ENCODE measurements around the gene PLXDC2. TPM values are rescaled to one million over a fixed set of nuclear protein-coding genes. Genes with fewer than 3 reads are reported as not detected.

PLXDC2 gene
- total RNA-seq, 1 donor from 2014 or later, result 129 TPM

DNA sequence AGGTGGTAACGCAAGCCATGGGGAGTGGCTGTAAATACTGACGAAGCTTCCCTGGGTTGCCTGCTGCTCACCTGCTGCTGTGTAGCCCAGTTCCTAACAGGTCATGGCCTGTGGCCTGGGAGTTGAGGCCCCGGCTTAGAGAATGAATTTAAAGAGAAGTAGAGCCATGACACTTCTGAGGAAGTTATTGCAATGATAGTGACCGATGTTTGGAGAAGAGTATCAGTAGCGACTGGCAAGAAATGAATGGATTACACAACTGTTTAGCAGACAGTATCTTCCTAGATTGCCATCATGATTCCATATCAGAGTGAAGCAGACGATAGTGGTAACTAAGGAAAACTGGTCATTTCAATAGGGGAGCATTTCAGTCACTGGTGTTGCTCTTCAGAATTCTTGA is 249.6 kb downstream of the PLXDC2 start:
- intact Hi-C loops (cut with DNase I), result no loop called here

GRCh38 chr10:20073167-20073566 is 256.9 kb downstream of the PLXDC2 start:
- TF ChIP-seq CTCF (IDR thresholded peaks at IDR 0.05), result no peak
- intact Hi-C loops (cut with DNase I), result no loop called here
- H3K4me3 ChIP-seq, result no peak overlapping the region
- H3K4me1 ChIP-seq, result no peaks in the 10 kb centered on the region
- no peaks in the 10 kb centered on the region for H3K27me3 ChIP-seq
- H3K27ac ChIP-seq, result no peak overlapping the region
- H3K36me3 ChIP-seq, result peaks cover 14% of the 10 kb centered on the region
- no peak for ATAC-seq
- H3K9me3 ChIP-seq, result no peaks in the 10 kb centered on the region
- no peak for DNase-seq

More for the DNA sequence above, 249.6 kb downstream of the PLXDC2 start:
- H3K4me1 ChIP-seq, result no peaks in the 10 kb centered on the region
- H3K36me3 ChIP-seq, result peaks cover 14% of the 10 kb centered on the region
- ATAC-seq (peak; percentile 54), DNase-seq (no peak)
- H3K27me3 ChIP-seq, result no peaks in the 10 kb centered on the region
- TF ChIP-seq CTCF (IDR thresholded peaks at IDR 0.05), result no peak
- no peak overlapping the region for H3K27ac ChIP-seq
- H3K9me3 ChIP-seq, result no peaks in the 10 kb centered on the region
- H3K4me3 ChIP-seq, result no peak overlapping the region

DNA sequence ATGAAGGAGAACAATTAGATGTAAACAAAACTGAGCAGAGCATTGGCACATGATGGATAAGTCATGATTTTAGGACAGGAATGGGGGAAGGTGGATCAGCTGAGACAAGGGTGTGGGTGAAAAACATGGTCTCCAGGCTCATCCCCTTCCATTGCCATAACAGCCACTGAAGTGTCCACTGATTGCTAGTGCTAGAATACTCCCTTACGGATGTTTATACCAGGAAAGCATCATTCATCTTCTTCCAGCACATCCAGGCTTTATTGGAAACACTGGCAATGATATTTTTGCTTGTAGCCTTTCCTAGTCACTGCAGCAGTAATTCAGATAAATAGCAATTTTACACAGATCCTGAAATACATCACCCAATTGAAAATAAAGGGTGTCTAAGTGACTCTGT is 259.5 kb downstream of the PLXDC2 start:
- Histone ChIP-seq H3K9me3 (no peaks in the 10 kb centered on the region), H3K36me3 (no peaks in the 10 kb centered on the region), H3K27me3 (no peaks in the 10 kb centered on the region), H3K27ac (no peak overlapping the region), H3K4me1 (no peaks in the 10 kb centered on the region), H3K4me3 (no peak overlapping the region)
- no peak for TF ChIP-seq CTCF (IDR thresholded peaks at IDR 0.05)
- DNase-seq (no peak), ATAC-seq (no peak)
- intact Hi-C loops (cut with DNase I), result no loop called here

GRCh38 chr10:20084451-20084850 is 268.2 kb downstream of the PLXDC2 start:
- H3K9me3 ChIP-seq, result no peaks in the 10 kb centered on the region

DNA sequence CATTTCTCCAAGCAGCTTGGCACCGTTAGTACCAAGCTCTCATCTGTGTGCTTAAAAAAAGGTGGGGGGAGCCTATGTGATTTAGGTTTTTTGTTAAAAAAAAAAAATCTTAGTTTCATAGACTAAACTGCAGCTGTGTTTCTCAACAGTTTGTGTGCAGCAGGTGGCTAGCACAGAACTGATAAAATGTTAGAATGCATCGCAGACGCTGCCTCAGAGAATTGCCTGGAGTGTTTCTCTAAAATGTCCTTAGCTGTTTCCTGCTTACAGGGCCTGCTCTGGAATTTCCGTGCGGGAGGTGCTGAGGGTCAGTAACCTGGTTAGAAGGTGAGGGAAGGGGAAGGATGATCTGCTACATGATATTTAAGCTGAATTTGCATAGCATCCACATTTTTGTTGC is 268.9 kb downstream of the PLXDC2 start:
- ATAC-seq, result no peak
- Histone ChIP-seq H3K27ac (no peak overlapping the region), H3K4me3 (no peak overlapping the region), H3K27me3 (no peaks in the 10 kb centered on the region), H3K36me3 (no peaks in the 10 kb centered on the region), H3K4me1 (no peaks in the 10 kb centered on the region), H3K9me3 (no peaks in the 10 kb centered on the region)
- no peak for DNase-seq
- TF ChIP-seq CTCF (IDR thresholded peaks at IDR 0.05), result no peak
- intact Hi-C loops (cut with DNase I), result no loop called here

More at GRCh38 chr10:20084451-20084850, 268.2 kb downstream of the PLXDC2 start:
- no peak overlapping the region for H3K4me3 ChIP-seq
- TF ChIP-seq CTCF (IDR thresholded peaks at IDR 0.05), result no peak
- no peak overlapping the region for H3K27ac ChIP-seq
- ATAC-seq, result no peak
- intact Hi-C loops (cut with DNase I), result no loop called here
- H3K27me3 ChIP-seq, result no peaks in the 10 kb centered on the region
- no peaks in the 10 kb centered on the region for H3K36me3 ChIP-seq
- DNase-seq, result no peak
- no peaks in the 10 kb centered on the region for H3K4me1 ChIP-seq

DNA sequence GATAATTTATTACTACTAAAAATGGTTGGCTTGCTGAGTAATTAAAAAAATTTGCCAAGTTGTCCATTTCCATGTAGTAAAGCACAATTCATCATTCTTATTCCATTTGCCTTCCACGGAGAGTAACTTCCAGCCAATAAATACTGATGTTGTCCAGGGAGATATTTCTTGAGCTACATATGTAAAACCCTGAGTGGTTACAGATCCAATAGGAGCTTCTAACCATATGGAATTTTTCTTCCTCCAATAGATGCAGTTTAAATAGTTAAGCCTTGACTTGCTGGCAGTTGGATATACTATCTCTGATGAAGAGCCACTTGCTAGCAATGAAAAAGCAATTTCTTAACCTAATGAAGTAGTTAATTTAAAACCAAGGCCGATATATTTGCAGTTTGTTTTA is 271.1 kb downstream of the PLXDC2 start:
- H3K27ac ChIP-seq, result no peak overlapping the region
- no peaks in the 10 kb centered on the region for H3K9me3 ChIP-seq
- no peak for ATAC-seq
- H3K4me1 ChIP-seq, result no peaks in the 10 kb centered on the region
- no peak for TF ChIP-seq CTCF (IDR thresholded peaks at IDR 0.05)
- H3K4me3 ChIP-seq, result no peak overlapping the region
- intact Hi-C loops (cut with DNase I), result no loop called here
- no peaks in the 10 kb centered on the region for H3K27me3 ChIP-seq
- no peak for DNase-seq
- H3K36me3 ChIP-seq, result no peaks in the 10 kb centered on the region

Measured in upper lobe of right lung (tissue), 1 donor.